GM19193 (cell line): ENCODE measurements around the gene PARP3.
A peak's percentile ranks its signal among the peaks of the same experiment; 100 is the strongest.

Experiments
- POLR2A ChIP-seq: IDR thresholded peaks from 4 replicates; pipeline ENCODE4 v1.6.1; 2011; ENCODE audit not compliant: insufficient read depth, insufficient read length; ENCODE audit errors: extremely low read depth

Gene PARP3

DNA sequence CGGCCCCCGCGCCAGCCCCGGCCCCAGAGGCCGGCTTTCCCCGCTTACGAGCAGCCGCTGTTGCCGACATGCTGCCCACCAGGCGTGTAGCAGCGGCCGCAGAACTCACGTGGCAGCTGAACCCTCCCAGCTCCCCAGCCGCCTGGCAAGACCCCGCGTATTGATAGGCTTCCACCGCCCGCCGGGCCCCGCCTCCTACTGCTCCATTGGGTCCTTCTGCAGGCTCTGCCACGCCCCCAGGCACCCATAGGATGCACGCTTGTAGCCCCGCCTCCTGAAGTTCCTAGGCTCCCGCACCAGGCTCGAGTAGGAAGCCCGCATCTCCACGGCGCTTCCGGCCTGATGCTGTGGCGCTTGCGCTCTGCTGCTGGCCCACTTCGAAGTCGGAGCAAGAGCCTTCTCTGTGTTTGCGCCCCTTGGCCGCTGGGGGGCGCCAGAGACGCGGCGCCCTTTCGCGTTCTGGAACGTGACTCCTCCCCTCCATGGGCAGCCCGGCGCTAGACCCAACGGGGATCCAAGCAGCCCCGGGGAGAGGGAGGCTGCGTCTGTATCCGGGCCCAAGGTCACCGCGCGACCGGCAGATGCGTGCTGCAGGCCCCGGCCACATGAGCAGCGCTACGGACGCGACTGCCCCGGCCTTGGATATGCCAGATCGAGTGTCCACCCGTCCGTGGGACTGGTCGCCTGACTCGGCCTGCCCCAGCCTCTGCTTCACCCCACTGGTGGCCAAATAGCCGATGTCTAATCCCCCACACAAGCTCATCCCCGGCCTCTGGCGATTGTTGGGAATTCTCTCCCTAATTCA, at the start of gene PARP3, which contains the start of gene RRP9:
Gene PARP3 (plus strand): TSS at position 566 of the 805 bp plus-strand sequence. CDS start 993 bp downstream, outside the sequence.
Gene RRP9 (minus strand): TSS at position 107 of the 805 bp plus-strand sequence. CDS start 37 bp downstream, at position 70.
- peak; percentile 67 for TF ChIP-seq POLR2A

DNA sequence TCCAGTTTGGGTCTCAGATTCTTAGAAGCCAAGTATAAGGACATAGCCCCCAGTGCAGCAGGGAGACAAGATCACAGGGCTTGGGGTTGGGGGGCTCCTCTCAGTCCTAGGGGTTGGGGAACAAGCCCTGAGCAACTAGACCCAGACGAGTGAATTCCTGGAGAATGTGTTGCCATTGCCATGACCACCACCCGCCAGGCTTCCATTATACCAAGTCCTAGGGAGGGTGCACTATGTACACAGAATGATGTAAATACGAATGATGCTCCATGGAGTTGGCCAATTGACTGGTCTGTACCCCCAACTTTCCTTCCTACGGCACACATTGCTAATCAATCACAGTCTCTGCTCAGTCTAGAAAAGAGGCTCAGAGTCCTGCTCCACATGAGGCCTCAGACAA, 47.8 kb upstream of the PARP3 start:
- TF ChIP-seq POLR2A, result no peak

DNA sequence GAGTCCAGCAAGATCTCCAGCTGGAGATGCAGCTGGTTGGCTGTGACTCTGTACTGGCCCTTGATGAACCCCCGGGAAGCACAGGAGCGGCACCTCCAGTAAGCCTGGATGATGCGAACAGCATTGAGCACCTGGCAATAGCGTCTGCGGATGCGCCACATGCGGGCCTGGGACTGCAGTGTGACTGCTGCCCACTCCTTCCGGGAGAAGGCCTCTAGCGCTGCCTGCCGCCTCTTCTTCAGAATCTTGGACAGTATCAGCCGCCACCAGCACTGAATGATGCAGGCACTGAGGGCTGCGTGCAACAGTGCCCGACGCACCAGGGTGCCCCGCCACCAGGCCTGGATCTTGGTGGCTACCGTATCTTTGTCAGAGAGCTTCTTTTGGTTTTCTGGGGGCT, 47.2 kb upstream of the PARP3 start:
- no peak for TF ChIP-seq POLR2A

DNA sequence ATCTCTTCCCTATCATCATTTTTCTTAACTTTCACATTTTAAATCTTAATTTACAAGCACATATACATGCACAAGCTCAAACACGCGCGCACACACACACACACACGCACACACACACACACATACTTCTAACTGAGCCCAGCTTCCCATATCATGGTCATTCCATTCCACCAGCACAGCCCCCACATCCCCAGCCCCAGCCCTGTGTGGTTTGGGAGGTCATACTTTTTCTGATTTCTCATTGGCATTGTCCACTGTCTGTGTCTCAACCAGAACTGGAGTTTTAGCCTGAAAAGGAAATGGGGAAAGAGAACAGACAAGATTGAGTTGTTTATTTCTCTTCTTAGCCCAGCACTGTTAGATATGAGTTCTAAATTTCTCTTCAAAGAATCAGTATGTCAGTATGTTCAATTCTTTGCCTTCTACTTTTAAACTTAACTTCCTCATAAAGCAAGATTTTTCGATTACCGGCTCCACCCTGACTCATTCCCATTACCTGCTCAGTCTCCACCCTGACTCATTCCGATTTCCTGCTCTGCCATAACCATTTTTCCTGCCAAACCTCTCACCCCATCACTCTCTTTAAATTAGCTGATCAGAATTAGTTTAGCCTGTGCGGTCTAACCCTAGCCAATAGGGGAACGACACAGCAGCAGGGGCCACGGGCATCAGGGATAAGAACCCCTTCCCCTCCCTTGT, 45.4 kb upstream of the PARP3 start:
- no peak for TF ChIP-seq POLR2A

- TF ChIP-seq POLR2A, result no peak
Measured at GRCh38 chr3:51897391-51897790, 44.8 kb upstream of the PARP3 start.

DNA sequence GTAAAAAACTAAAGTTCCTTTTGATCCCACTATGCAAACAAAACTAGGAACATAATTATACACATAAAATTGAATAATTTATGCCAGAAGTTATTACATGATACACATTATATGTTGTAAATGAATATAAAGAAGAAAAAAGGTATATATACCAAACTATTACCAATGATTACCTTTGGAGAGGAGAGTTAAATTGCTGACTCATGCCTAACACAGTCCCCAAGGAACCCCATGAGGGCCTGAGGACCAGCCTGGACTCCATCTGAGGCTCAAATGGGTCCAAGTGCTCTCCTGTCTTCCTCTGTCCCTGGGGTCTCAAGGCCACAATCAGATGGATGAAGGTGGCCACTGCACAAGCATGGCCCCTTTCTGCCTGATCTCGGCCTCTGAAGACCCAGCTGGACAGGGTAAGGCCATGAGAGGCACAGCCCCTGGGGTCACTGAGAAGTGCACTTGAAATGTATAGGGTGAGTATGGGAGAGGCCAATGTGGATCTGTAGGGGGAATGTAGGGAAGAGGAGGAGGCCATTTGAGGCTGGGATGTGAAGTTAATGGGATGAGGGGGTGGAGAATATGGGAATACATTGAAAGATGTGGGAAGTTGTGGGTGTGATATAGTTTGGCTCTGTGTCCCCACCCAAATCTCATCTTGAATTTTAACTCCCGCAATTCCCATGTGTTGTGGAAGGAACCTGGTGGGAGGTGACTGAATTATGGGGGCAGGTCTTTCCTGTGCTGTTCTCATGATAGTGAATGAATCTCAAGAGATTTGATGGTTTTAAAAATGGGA, 37.9 kb upstream of the PARP3 start:
- TF ChIP-seq POLR2A, result no peak

GRCh38 chr3:51908026-51908425, 34.1 kb upstream of the PARP3 start:
- TF ChIP-seq POLR2A, result no peak

GRCh38 chr3:51916418-51916817, 25.7 kb upstream of the PARP3 start:
- TF ChIP-seq POLR2A, result no peak

- TF ChIP-seq POLR2A, result no peak
Measured at GRCh38 chr3:51921081-51921578, 21.0 kb upstream of the PARP3 start.

- no peak for TF ChIP-seq POLR2A
Measured at GRCh38 chr3:51927061-51927977, 14.8 kb upstream of the PARP3 start.

GRCh38 chr3:51928438-51928837, 13.7 kb upstream of the PARP3 start:
- no peak for TF ChIP-seq POLR2A

- no peak for TF ChIP-seq POLR2A
Measured at GRCh38 chr3:51929420-51930003, 12.7 kb upstream of the PARP3 start.

GRCh38 chr3:51930439-51930838, 11.7 kb upstream of the PARP3 start:
- no peak for TF ChIP-seq POLR2A

DNA sequence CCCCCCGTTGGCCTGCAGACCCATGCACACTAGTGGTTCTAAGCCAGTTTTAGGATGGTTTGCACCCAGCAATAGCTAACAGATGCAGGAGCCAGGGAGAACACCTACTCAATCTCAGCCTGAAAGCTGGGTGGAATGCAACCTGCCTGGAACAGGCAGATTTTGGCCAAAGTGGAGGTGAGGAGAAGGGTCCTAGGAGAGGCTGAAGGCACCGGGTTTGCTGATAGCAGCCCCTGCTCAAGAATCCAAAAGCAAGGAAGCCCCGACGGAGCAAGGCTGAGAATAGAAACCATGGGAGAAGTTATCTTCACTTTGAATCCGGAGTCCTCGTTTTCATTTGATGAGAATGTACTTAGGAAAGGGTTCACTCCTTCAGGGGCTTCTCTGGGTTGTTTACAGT, 10.4 kb upstream of the PARP3 start:
- TF ChIP-seq POLR2A, result no peak
